Thoracic aorta (tissue), 2 donors: ENCODE data around the gene CPA1. TPM values are rescaled to one million over a fixed set of nuclear protein-coding genes. Genes with fewer than 3 reads are reported as not detected.
"Not testable (repeated sequence)": the region's sequence is repeated elsewhere in the genome, so short reads cannot be mapped to it uniquely, and the experiment has no call there.

Experiments
- ATAC-seq: fragments of 150-250 bp; one replicate; pipeline ENCODE4 v1.8.0; 2017; ENCODE audit warnings: low read depth; ENCODE audit not compliant: insufficient number of reproducible peaks, low FRiP score
- DNase-seq: peaks from one replicate; pipeline ENCODE4 v3.0.0-alpha.2; 2020; ENCODE audit warnings: low spot score
- H3K27ac ChIP-seq, 2 donors: fragments of 200-600 bp; sonication (generic); 1 replicate in 1 of 2; 2 replicates in 1 of 2; pipeline ENCODE4 v1.5.1; 2016; ENCODE audit warnings: mild to moderate bottlenecking in 2 of 2, moderate library complexity in 2 of 2
- H3K27me3 ChIP-seq: fragments of 200-600 bp; sonication (generic); replicated peaks from 2 replicates; pipeline ENCODE4 v1.6.0; 2016; ENCODE audit warnings: mild to moderate bottlenecking; ENCODE audit not compliant: insufficient read depth
- H3K36me3 ChIP-seq: fragments of 200-600 bp; sonication (generic); one replicate; pipeline ENCODE4 v1.5.1; 2016
- H3K4me1 ChIP-seq, 2 donors: fragments of 200-600 bp; sonication (generic); 1 replicate in 1 of 2; 2 replicates in 1 of 2; pipeline versions ENCODE4 v1.5.1 to v1.6.0; 2016; ENCODE audit warnings: low read depth in 2 of 2, mild to moderate bottlenecking in 1 of 2; ENCODE audit not compliant: control insufficient read depth in 1 of 2
- H3K4me3 ChIP-seq: fragments of 200-600 bp; sonication (generic); 2 replicates; pipeline ENCODE4 v1.5.1; 2016; ENCODE audit warnings: mild to moderate bottlenecking
- H3K9me3 ChIP-seq: fragments of 200-600 bp; sonication (generic); 2 replicates; pipeline ENCODE4 v1.5.1; 2016
- CTCF ChIP-seq: fragments of 200-600 bp; sonication (generic); IDR thresholded peaks from one replicate; pipeline ENCODE4 v1.5.1; 2019; ENCODE audit warnings: antibody characterized with exemption
- total RNA-seq, 2 donors: library from RNA; depleted of rRNA; stranded (reverse); fragments of >200 nt; gene quantifications; one replicate each; pipeline versions ENCODE4 v1.1.0 to v1.2.3, GENCODE V29; 2016

Gene CPA1
- total RNA-seq, 2 donors from 2014 or later: 1.8 to 4.1 TPM

GRCh38 chr7:130369110-130369711, 11.1 kb upstream of the CPA1 start:
- Histone ChIP-seq H3K27ac (peak overlapping the region in 1 of 2 donors; percentile 14), H3K36me3 (no peaks in the 10 kb centered on the region), H3K9me3 (no peaks in the 10 kb centered on the region), H3K4me3 (no peak overlapping the region), H3K27me3 (no peaks in the 10 kb centered on the region), H3K4me1 (peaks cover 31 to 69% of the 10 kb centered on the region in 2 donors)
- no peak for TF ChIP-seq CTCF
- no peak for ATAC-seq
- no peak for DNase-seq

GRCh38 chr7:130369831-130370550, 10.3 kb upstream of the CPA1 start:
- no peak for TF ChIP-seq CTCF
- Histone ChIP-seq H3K4me1 (peaks cover 36 to 68% of the 10 kb centered on the region in 2 donors), H3K36me3 (no peaks in the 10 kb centered on the region), H3K27me3 (no peaks in the 10 kb centered on the region), H3K27ac (peak overlapping the region; percentile 24 to 100), H3K4me3 (no peak overlapping the region), H3K9me3 (no peaks in the 10 kb centered on the region)
- DNase-seq (no peak), ATAC-seq (no peak)

DNA sequence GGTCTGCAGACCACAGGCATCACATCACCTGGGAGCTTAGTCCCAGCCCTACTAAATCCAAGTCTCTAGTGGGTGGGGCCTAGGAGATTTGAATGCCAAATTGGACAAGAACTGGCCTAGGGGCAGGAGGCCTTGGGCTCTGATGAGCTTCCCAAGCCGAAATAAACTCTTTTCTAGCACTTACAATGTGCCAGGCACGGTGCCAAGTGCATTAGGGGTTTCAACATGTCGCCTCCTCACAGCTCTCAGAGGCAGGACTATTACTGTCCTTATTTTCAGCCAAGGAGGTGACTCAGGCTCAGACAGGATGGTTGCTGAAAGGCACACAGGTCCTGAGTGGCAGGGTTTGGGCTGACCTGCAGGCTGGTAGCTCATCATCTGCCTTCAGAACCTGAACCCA, 9.2 kb upstream of the CPA1 start:
- Histone ChIP-seq H3K9me3 (no peaks in the 10 kb centered on the region), H3K36me3 (no peaks in the 10 kb centered on the region), H3K4me1 (peaks cover 36 to 66% of the 10 kb centered on the region in 2 donors), H3K27ac (peak overlapping the region; percentile 24 to 100), H3K4me3 (no peak overlapping the region), H3K27me3 (no peaks in the 10 kb centered on the region)
- ATAC-seq (no peak), DNase-seq (no peak)
- TF ChIP-seq CTCF: no peak

DNA sequence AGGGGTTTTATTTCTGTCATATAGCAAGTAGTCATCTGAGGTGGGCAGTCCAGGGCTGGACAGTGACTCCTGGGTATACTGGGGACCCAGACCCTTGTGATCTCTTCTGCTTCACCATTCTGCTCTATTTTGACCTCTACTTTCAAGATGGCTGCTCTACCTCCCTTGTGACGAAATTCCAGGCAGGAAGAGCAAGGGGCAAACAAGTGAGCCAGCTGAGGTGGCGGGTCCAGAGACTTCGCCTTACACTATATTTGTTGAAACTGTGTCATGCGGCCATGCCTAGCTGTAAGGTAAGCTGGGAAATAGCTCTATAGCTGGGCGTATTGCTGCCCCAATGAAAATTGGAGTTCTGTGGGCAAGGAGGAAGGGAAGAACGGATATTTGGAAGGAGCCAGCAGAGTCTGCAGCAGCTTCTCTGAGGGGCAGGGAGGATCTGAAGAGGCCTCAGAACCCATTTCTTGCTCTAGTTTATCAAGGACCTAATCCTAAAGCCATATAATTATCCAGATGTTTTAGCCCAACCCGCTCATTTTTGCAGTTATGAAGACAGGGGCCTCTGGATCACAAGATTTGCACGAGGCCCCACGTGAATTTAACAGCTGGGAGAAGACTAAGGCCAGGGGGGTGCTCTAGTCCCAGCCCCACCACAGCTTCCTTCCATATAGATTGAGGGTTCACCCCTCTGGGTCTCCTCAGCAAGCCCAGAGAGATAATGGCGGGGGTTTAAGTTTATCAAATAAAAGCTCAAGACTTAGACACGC, 7.7 kb upstream of the CPA1 start:
- peaks cover 36 to 66% of the 10 kb centered on the region in 2 donors for H3K4me1 ChIP-seq
- no peak for ATAC-seq
- peak overlapping the region; percentile 99 to 100 for H3K27ac ChIP-seq
- no peak overlapping the region for H3K4me3 ChIP-seq
- no peak for DNase-seq
- no peaks in the 10 kb centered on the region for H3K9me3 ChIP-seq
- no peaks in the 10 kb centered on the region for H3K27me3 ChIP-seq
- H3K36me3 ChIP-seq: no peaks in the 10 kb centered on the region
- TF ChIP-seq CTCF: no peak

DNA sequence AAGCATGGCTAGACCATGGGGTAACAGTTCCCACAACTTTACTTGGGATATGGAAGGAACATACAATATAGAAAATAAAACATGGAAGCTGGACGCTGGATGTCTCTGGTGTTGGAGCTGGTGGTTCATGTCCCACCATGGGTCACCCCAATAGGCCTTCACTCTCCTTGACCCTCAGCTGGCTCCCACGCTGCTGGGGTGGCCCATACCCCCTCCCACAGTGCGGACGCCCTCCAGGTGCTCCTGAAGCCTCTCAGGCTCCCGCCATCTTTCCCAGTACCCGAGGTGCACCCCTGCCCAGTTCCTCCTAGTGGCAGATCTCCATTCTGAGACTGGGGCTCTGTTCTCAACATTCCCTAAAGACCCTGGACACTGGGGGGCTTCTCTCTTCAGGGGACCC, 5.8 kb upstream of the CPA1 start:
- peaks cover 30 to 56% of the 10 kb centered on the region in 2 donors for H3K4me1 ChIP-seq
- H3K27ac ChIP-seq: peak overlapping the region; percentile 99 to 100
- ATAC-seq: no peak
- no peaks in the 10 kb centered on the region for H3K9me3 ChIP-seq
- no peaks in the 10 kb centered on the region for H3K27me3 ChIP-seq
- DNase-seq: no peak
- H3K36me3 ChIP-seq: no peaks in the 10 kb centered on the region
- no peak for TF ChIP-seq CTCF
- H3K4me3 ChIP-seq: no peak overlapping the region

DNA sequence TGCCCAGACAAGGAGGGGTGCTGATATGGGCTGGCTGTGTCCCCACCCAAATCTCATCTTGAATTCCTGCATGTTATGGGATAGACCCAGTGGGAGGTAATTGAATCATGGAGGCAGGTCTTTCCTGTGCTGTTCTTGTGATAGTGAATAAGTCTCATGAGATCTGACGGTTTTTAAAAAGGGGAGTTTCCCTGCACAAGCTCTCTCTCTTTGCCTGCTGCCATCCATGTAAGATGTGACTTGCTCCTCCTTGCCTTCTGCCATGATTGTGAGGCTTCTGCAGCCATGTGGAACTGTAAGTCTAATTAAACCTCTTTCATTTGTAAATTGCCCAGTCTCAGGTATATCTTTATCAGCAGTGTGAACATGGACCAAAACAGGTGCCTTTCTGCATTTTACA, 3.8 kb upstream of the CPA1 start:
- not testable (repeated sequence) for H3K36me3 ChIP-seq, H3K9me3 ChIP-seq, H3K27ac ChIP-seq, H3K27me3 ChIP-seq, ATAC-seq, DNase-seq, H3K4me3 ChIP-seq
- H3K4me1 ChIP-seq: peaks cover 28 to 51% of the 10 kb centered on the region in 2 donors
